ENCODE data around the gene PANX3.
"Not testable (repeated sequence)": the region's sequence is repeated elsewhere in the genome, so short reads cannot be mapped to it uniquely, and the experiment has no call there.

The PANX3 gene

DNA sequence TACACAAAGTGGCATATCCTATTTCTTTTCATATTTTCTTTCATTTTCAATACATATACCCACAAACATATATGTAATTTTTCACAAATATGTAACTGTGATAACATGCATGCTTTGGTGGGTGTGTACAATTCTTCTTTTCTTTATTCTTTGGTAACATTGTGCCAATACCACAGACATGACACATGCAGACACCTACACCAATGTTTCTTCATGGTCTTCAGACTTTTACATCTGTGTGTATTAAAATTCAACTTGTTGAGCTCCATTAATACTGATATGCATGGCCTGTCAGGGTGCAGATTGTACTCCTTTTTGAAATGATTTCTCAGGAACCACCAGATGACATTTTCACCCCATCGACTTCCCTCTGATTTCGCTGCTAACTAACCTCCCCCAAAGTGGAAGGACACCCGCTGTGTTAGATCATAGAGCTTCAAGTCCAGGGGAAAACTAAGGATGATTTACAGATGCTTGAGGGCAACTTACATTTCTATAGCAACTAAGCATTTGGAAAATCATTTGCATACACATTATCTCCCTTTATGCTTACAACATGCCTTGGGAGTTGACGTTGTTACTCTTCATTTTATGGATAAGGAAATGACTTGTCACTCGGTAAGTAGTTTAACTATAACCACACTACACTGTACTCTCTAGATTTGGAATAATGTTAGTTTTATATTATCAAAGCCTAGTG lies 10.5 kb upstream of the PANX3 start:
- Histone ChIP-seq H3K4me3 (ENCODE audit: insufficient read length, low read depth) (no peak overlapping the region), H3K36me3 (ENCODE audit: insufficient read depth, insufficient read length, low read length) (no peaks in the 10 kb centered on the region), H3K9ac (ENCODE audit: insufficient read length, low read depth) (no peak overlapping the region), H3K27me3 (ENCODE audit: insufficient read depth, insufficient read length) (no peaks in the 10 kb centered on the region), H3K9me3 (ENCODE audit: insufficient read depth, low read length) (no peaks in the 10 kb centered on the region), H3K4me1 (ENCODE audit: insufficient read depth, insufficient read length) (no peaks in the 10 kb centered on the region)
- peak; percentile 5 for DNase-seq (ENCODE audit: low read depth, low spot score)
- TF ChIP-seq YY1 (IDR thresholded peaks at IDR 0.05; ENCODE audit: insufficient read depth, insufficient read length) (no peak), ZNF274 (IDR thresholded peaks at IDR 0.05; ENCODE audit: low read depth, low read length) (no peak), SUZ12 (IDR thresholded peaks at IDR 0.05; ENCODE audit: extremely low read depth, insufficient read depth, insufficient read length) (no peak)

DNA sequence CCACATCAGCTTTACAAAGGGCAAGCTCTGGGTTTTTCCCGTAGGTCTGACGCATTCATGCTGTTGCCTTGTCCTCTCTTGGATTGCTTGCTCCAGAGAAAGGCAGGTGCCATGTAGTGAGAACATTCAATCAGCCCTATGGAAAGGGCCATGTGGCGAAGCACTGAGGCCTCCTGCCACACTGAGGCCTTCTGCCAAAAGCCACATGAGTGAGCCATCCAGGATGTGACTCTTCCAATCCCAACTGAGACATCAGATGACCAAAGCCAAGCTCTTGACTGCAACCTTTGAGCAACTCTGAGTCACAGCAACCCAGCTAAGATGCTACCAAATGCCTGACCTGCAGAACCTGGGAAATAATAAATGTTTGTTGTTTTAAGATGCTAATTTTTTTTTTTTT lies 9.0 kb upstream of the PANX3 start:
- TF ChIP-seq SUZ12 (IDR thresholded peaks at IDR 0.05; ENCODE audit: extremely low read depth, insufficient read depth, insufficient read length) (no peak), YY1 (IDR thresholded peaks at IDR 0.05; ENCODE audit: insufficient read depth, insufficient read length) (no peak), ZNF274 (IDR thresholded peaks at IDR 0.05; ENCODE audit: low read depth, low read length) (no peak)
- Histone ChIP-seq H3K9ac (ENCODE audit: insufficient read length, low read depth) (no peak overlapping the region), H3K4me1 (ENCODE audit: insufficient read depth, insufficient read length) (no peaks in the 10 kb centered on the region), H3K36me3 (ENCODE audit: insufficient read depth, insufficient read length, low read length) (no peaks in the 10 kb centered on the region), H3K4me3 (ENCODE audit: insufficient read length, low read depth) (no peak overlapping the region), H3K27me3 (ENCODE audit: insufficient read depth, insufficient read length) (no peaks in the 10 kb centered on the region), H3K9me3 (ENCODE audit: insufficient read depth, low read length) (no peaks in the 10 kb centered on the region)
- DNase-seq (ENCODE audit: low read depth, low spot score) = no peak

DNA sequence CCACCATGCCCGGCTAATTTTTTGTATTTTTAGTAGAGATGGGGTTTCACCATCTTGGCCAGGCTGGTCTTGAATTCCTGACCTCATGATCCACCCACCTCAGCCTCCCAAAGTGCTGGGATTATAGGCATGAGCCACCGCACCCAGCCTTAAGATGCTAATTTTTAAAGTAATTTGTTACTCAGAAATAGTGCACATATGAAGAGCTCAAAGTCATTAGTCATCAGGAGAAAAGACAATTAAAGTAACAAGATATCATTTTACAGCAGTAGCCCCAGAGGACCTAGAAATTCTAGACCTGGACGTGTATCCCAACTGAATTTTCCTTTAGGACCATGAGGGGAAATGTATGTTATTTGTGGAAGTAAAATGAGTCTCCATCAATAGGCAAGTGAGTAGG lies 8.5 kb upstream of the PANX3 start:
- H3K36me3 ChIP-seq (ENCODE audit: insufficient read depth, insufficient read length, low read length); H3K4me1 ChIP-seq (ENCODE audit: insufficient read depth, insufficient read length); H3K9me3 ChIP-seq (ENCODE audit: insufficient read depth, low read length); H3K9ac ChIP-seq (ENCODE audit: insufficient read length, low read depth); DNase-seq (ENCODE audit: low read depth, low spot score); H3K4me3 ChIP-seq (ENCODE audit: insufficient read length, low read depth); H3K27me3 ChIP-seq (ENCODE audit: insufficient read depth, insufficient read length): not testable (repeated sequence)

DNA sequence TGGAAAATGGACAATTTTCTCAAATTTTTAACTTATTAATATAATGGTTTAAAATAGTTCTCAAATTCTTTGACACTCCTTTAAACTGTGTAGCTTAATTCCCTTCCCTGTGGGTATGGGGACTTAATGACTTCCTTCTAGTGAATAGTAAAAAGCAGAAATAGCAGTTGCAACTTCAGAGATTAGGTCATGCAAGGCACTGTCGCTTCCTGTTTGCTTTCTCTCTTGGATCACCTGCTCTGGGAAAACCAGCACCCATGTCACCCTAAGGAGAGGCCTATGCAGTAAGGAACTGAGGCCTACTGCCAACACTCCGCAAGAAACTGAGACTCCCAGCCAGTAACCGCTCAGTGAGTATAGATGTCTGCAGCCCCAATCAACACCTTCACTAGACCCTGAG lies 5.5 kb upstream of the PANX3 start:
- H3K27me3 ChIP-seq (ENCODE audit: insufficient read depth, insufficient read length) = no peaks in the 10 kb centered on the region
- H3K36me3 ChIP-seq (ENCODE audit: insufficient read depth, insufficient read length, low read length) = no peaks in the 10 kb centered on the region
- H3K9me3 ChIP-seq (ENCODE audit: insufficient read depth, low read length) = no peaks in the 10 kb centered on the region
- DNase-seq (ENCODE audit: low read depth, low spot score) = no peak
- H3K4me3 ChIP-seq (ENCODE audit: insufficient read length, low read depth) = no peak overlapping the region
- TF ChIP-seq YY1 (IDR thresholded peaks at IDR 0.05; ENCODE audit: insufficient read depth, insufficient read length) (no peak), ZNF274 (IDR thresholded peaks at IDR 0.05; ENCODE audit: low read depth, low read length) (no peak), SUZ12 (IDR thresholded peaks at IDR 0.05; ENCODE audit: extremely low read depth, insufficient read depth, insufficient read length) (no peak)
- H3K9ac ChIP-seq (ENCODE audit: insufficient read length, low read depth) = no peak overlapping the region
- H3K4me1 ChIP-seq (ENCODE audit: insufficient read depth, insufficient read length) = no peaks in the 10 kb centered on the region

DNA sequence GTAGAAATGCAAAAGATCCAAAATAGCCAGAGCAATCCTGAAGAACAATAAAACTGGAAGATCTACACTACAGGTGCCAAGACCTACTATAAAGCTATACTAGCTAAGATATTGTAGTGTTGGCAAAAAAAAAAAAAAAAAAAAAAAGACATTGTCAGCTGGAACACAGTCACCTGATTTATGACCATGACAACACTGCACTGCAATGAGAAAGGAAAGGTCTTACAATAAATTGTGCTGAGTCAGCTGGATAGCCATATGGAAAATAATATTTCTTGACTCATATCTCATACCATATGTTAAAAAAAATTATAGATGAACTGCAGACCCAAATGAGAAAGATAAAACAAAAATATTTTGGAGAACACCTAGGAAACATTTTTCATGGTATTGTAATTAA lies 3.1 kb upstream of the PANX3 start:
- H3K9me3 ChIP-seq (ENCODE audit: insufficient read depth, low read length) = no peaks in the 10 kb centered on the region
- H3K9ac ChIP-seq (ENCODE audit: insufficient read length, low read depth) = no peak overlapping the region
- H3K36me3 ChIP-seq (ENCODE audit: insufficient read depth, insufficient read length, low read length) = no peaks in the 10 kb centered on the region
- DNase-seq (ENCODE audit: low read depth, low spot score) = no peak
- TF ChIP-seq YY1 (IDR thresholded peaks at IDR 0.05; ENCODE audit: insufficient read depth, insufficient read length) (no peak), SUZ12 (IDR thresholded peaks at IDR 0.05; ENCODE audit: extremely low read depth, insufficient read depth, insufficient read length) (no peak), ZNF274 (IDR thresholded peaks at IDR 0.05; ENCODE audit: low read depth, low read length) (no peak)
- no peaks in the 10 kb centered on the region for H3K27me3 ChIP-seq (ENCODE audit: insufficient read depth, insufficient read length)
- H3K4me3 ChIP-seq (ENCODE audit: insufficient read length, low read depth) = no peak overlapping the region
- H3K4me1 ChIP-seq (ENCODE audit: insufficient read depth, insufficient read length) = no peaks in the 10 kb centered on the region

DNA sequence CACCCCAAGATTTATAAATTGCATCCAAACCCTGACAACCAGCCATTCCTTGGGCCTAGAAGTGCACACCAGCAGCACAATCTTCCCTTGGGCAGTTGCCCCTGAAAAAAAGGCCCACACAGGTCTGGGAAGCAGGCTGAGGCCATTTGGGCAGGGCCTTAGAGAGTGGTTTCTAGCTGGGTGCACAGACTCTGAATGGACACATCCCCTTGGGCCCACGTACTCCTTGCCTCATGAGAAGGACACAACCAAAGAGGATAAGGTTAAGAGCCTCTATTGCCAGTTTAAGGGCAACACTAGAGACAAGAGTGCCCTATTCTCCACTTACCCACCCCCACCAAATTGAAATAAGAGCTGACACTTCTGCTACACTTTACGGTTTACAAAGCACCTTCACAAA lies 933 bp upstream of the PANX3 start:
- Histone ChIP-seq H3K9ac (ENCODE audit: insufficient read length, low read depth) (no peak overlapping the region), H3K4me1 (ENCODE audit: insufficient read depth, insufficient read length) (no peaks in the 10 kb centered on the region), H3K9me3 (ENCODE audit: insufficient read depth, low read length) (no peaks in the 10 kb centered on the region), H3K27me3 (ENCODE audit: insufficient read depth, insufficient read length) (no peaks in the 10 kb centered on the region), H3K36me3 (ENCODE audit: insufficient read depth, insufficient read length, low read length) (no peaks in the 10 kb centered on the region), H3K4me3 (ENCODE audit: insufficient read length, low read depth) (no peak overlapping the region)
- no peak for DNase-seq (ENCODE audit: low read depth, low spot score)
- TF ChIP-seq ZNF274 (IDR thresholded peaks at IDR 0.05; ENCODE audit: low read depth, low read length) (no peak), YY1 (IDR thresholded peaks at IDR 0.05; ENCODE audit: insufficient read depth, insufficient read length) (no peak)

DNA sequence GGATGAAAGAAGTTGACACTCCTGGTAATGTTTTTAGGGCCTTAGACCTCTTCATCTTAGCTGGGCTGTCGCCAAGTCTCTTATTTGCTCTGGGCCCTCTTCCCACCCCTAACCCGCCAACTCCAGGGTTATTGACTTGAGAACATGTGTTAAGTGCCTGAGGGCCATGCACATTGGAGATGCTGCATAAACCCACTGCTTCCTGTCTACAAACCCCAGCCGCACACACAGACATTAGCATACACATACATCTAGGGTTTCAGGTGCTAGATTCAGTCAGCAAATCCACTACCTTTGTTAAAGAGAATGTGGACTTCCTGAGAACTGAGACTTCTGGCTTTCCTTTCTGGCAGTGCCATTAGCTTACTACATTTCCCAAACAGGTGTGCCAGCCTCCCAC lies 817 bp downstream of the PANX3 start:
- H3K4me1 ChIP-seq (ENCODE audit: insufficient read depth, insufficient read length) = no peaks in the 10 kb centered on the region
- no peak for DNase-seq (ENCODE audit: low read depth, low spot score)
- no peak overlapping the region for H3K4me3 ChIP-seq (ENCODE audit: insufficient read length, low read depth)
- H3K9me3 ChIP-seq (ENCODE audit: insufficient read depth, low read length) = no peaks in the 10 kb centered on the region
- H3K27me3 ChIP-seq (ENCODE audit: insufficient read depth, insufficient read length) = no peaks in the 10 kb centered on the region
- H3K9ac ChIP-seq (ENCODE audit: insufficient read length, low read depth) = no peak overlapping the region
- TF ChIP-seq SUZ12 (IDR thresholded peaks at IDR 0.05; ENCODE audit: extremely low read depth, insufficient read depth, insufficient read length) (no peak), YY1 (IDR thresholded peaks at IDR 0.05; ENCODE audit: insufficient read depth, insufficient read length) (no peak), ZNF274 (IDR thresholded peaks at IDR 0.05; ENCODE audit: low read depth, low read length) (no peak)
- no peaks in the 10 kb centered on the region for H3K36me3 ChIP-seq (ENCODE audit: insufficient read depth, insufficient read length, low read length)

Measured in NT2/D1 (cell line).